Measurements from ENCODE around the gene UBAC1. TPM values are rescaled to one million over a fixed set of nuclear protein-coding genes. Genes with fewer than 3 reads are reported as not detected.
A peak's percentile ranks its signal among the peaks of the same experiment; 100 is the strongest.

The UBAC1 gene
- total and polyA plus RNA-seq, 7 donors = 71.1 to 261 (median 162) TPM

- H3K27ac ChIP-seq = peak overlapping the region; percentile 81
- H3K36me3 ChIP-seq (ENCODE audit: insufficient read depth in 1 of 2, low read depth in 1 of 2) = no peaks in the 10 kb centered on the region
- no peak for TF ChIP-seq CTCF (IDR thresholded peaks at IDR 0.05)
- peaks cover 52% of the 10 kb centered on the region for H3K4me1 ChIP-seq
- H3K4me3 ChIP-seq = no peak overlapping the region
- intact Hi-C loops (cut with DNase I) = loop anchor here in 1 of 2 donors (5.0 kb wide), 1 partner anchor 35 kb away; no protein-coding TSS in a partner anchor
- no peaks in the 10 kb centered on the region for H3K9me3 ChIP-seq
- 41 to 72% (median 57%) methylated on average over 2 of the region's 2 CpGs for WGBS, 3 donors
- DNase-seq (no peak), ATAC-seq (peak in 1 of 4 donors; percentile 4)
- H3K27me3 ChIP-seq (ENCODE audit: insufficient read depth in 3 of 3, low read length in 2 of 3) = no peaks in the 10 kb centered on the region
Observed at GRCh38 chr9:135901826-135902225, 59.3 kb downstream of the UBAC1 start.

- Histone ChIP-seq H3K4me1 (peaks cover 52% of the 10 kb centered on the region), H3K27me3 (ENCODE audit: insufficient read depth in 3 of 3, low read length in 2 of 3) (no peaks in the 10 kb centered on the region), H3K9me3 (no peaks in the 10 kb centered on the region), H3K27ac (peak overlapping the region; percentile 81), H3K36me3 (ENCODE audit: insufficient read depth in 1 of 2, low read depth in 1 of 2) (no peaks in the 10 kb centered on the region), H3K4me3 (no peak overlapping the region)
- intact Hi-C loops (cut with DNase I) = loop anchor here in 1 of 2 donors (5.0 kb wide), 1 partner anchor 34 kb away; no protein-coding TSS in a partner anchor
- no peak for TF ChIP-seq CTCF (IDR thresholded peaks at IDR 0.05)
- no peak for ATAC-seq
- WGBS, 3 donors = 87 to 95% (median 91%) methylated on average over 9 of the region's 9 CpGs
- DNase-seq = no peak
Observed at GRCh38 chr9:135901031-135901758, 60.0 kb downstream of the UBAC1 start.

GRCh38 chr9:135898634-135899407, 62.4 kb downstream of the UBAC1 start:
- no peaks in the 10 kb centered on the region for H3K27me3 ChIP-seq (ENCODE audit: insufficient read depth in 3 of 3, low read length in 2 of 3)
- ATAC-seq = no peak
- intact Hi-C loops (cut with DNase I) = no loop called here
- H3K36me3 ChIP-seq (ENCODE audit: insufficient read depth in 1 of 2, low read depth in 1 of 2) = no peaks in the 10 kb centered on the region
- WGBS, 3 donors = 70 to 74% (median 73%) methylated on average over 11 of the region's 11 CpGs
- no peak for DNase-seq
- H3K4me1 ChIP-seq = peaks cover 38% of the 10 kb centered on the region
- no peaks in the 10 kb centered on the region for H3K9me3 ChIP-seq
- no peak overlapping the region for H3K27ac ChIP-seq
- no peak for TF ChIP-seq CTCF (IDR thresholded peaks at IDR 0.05)
- no peak overlapping the region for H3K4me3 ChIP-seq

GRCh38 chr9:135896626-135897025, 64.5 kb downstream of the UBAC1 start:
- Histone ChIP-seq H3K36me3 (ENCODE audit: insufficient read depth in 1 of 2, low read depth in 1 of 2) (no peaks in the 10 kb centered on the region), H3K27ac (no peak overlapping the region), H3K9me3 (no peaks in the 10 kb centered on the region), H3K4me3 (no peak overlapping the region), H3K27me3 (ENCODE audit: insufficient read depth in 3 of 3, low read length in 2 of 3) (no peaks in the 10 kb centered on the region), H3K4me1 (peaks cover 16% of the 10 kb centered on the region)
- intact Hi-C loops (cut with DNase I) = no loop called here
- DNase-seq (no peak), ATAC-seq (no peak)
- TF ChIP-seq CTCF (IDR thresholded peaks at IDR 0.05) = no peak
- 69 to 87% (median 74%) methylated on average over 2 of the region's 2 CpGs for WGBS, 3 donors

Data from psoas muscle (tissue), 8 donors.